OCI-LY1 (cell line): ENCODE results near the gene SPTY2D1.

Experiments used
- H2AFZ ChIP-seq: fragments of 200-600 bp; sonication (generic), shearing (Covaris generic); 2 replicates; pipeline ENCODE4 v1.6.0; 2014; ENCODE audit warnings: antibody characterized with exemption, mild to moderate bottlenecking, low read length
- H3F3A ChIP-seq: fragments of 200-600 bp; sonication (generic), shearing (Covaris generic); 2 replicates; pipeline ENCODE4 v1.6.0; 2014; ENCODE audit warnings: mild to moderate bottlenecking, antibody characterized with exemption, low read length, moderate library complexity; ENCODE audit not compliant: insufficient read depth
- H3K27ac ChIP-seq: fragments of 200-600 bp; sonication (generic); 2 replicates; pipeline ENCODE4 v1.5.1; 2014; ENCODE audit warnings: low read length, mixed run types, mild to moderate bottlenecking, low read depth; ENCODE audit not compliant: poor library complexity, severe bottlenecking
- H3K27me3 ChIP-seq: fragments of 200-600 bp; sonication (generic); 2 replicates; pipeline ENCODE4 v1.6.0; 2014; ENCODE audit warnings: antibody characterized with exemption, mild to moderate bottlenecking, low read length, moderate library complexity; ENCODE audit not compliant: insufficient read depth
- H3K36me3 ChIP-seq: fragments of 200-600 bp; sonication (generic); 2 replicates; pipeline ENCODE4 v1.6.1; 2014; ENCODE audit warnings: mild to moderate bottlenecking, antibody characterized with exemption, low read length, moderate library complexity, mixed read lengths; ENCODE audit not compliant: insufficient read depth
- H3K4me1 ChIP-seq: fragments of 200-600 bp; sonication (generic); 2 replicates; pipeline ENCODE4 v1.5.1; 2014; ENCODE audit warnings: mild to moderate bottlenecking, low read length, moderate library complexity; ENCODE audit not compliant: insufficient read depth, severe bottlenecking
- H3K4me2 ChIP-seq: fragments of 200-600 bp; sonication (generic), shearing (Covaris generic); 2 replicates; pipeline ENCODE4 v1.6.1; 2014; ENCODE audit warnings: low read length
- H3K4me3 ChIP-seq: fragments of 200-600 bp; sonication (generic); 2 replicates; pipeline ENCODE4 v1.5.1; 2014; ENCODE audit warnings: low read length, low read depth, mild to moderate bottlenecking, mixed read lengths; ENCODE audit not compliant: poor library complexity, severe bottlenecking
- H3K79me2 ChIP-seq: fragments of 200-600 bp; shearing (Covaris generic); 2 replicates; pipeline ENCODE4 v1.6.1; 2016; ENCODE audit warnings: mixed run types, low read length, mixed read lengths; ENCODE audit not compliant: insufficient read depth
- H3K9ac ChIP-seq: fragments of 200-600 bp; sonication (generic), shearing (Covaris generic); 2 replicates; pipeline ENCODE4 v1.6.1; 2014; ENCODE audit warnings: mild to moderate bottlenecking, low read length, mixed read lengths
- H3K9me2 ChIP-seq: fragments of 200-600 bp; sonication (generic), shearing (Covaris generic); 2 replicates; pipeline ENCODE4 v1.6.1; 2014; ENCODE audit warnings: low read depth, mild to moderate bottlenecking, low read length, mixed read lengths
- H3K9me3 ChIP-seq: fragments of 200-600 bp; shearing (Covaris generic); 2 replicates; pipeline ENCODE4 v1.6.1; 2014; ENCODE audit warnings: low read length, mixed read lengths
- H4K20me1 ChIP-seq: fragments of 200-600 bp; sonication (generic), shearing (Covaris generic); 2 replicates; pipeline ENCODE4 v1.6.0; 2016; ENCODE audit warnings: mild to moderate bottlenecking, low read length; ENCODE audit not compliant: insufficient read depth
- CTCF ChIP-seq: fragments of 200-600 bp; sonication (generic), shearing (Covaris generic); IDR thresholded peaks from 2 replicates; pipeline ENCODE4 v1.5.1; 2017; ENCODE audit warnings: mild to moderate bottlenecking, antibody characterized with exemption, low read length, moderate library complexity, mixed read lengths
- EZH2 ChIP-seq: fragments of 200-600 bp; sonication (generic), shearing (Covaris generic); IDR thresholded peaks from 2 replicates; pipeline ENCODE4 v1.8.0; 2017; ENCODE audit warnings: borderline replicate concordance, mixed run types, mild to moderate bottlenecking, antibody characterized with exemption, low read length, moderate library complexity, mixed read lengths

Gene SPTY2D1

GRCh38 chr11:18590571-18590970 is 43.6 kb downstream of the SPTY2D1 start:
- H2AFZ ChIP-seq = no peak overlapping the region
- no peaks in the 10 kb centered on the region for H3K79me2 ChIP-seq
- no peak overlapping the region for H3K27ac ChIP-seq
- H4K20me1 ChIP-seq = no peaks in the 10 kb centered on the region
- peaks cover 17% of the 10 kb centered on the region for H3K4me1 ChIP-seq
- H3K36me3 ChIP-seq = no peaks in the 10 kb centered on the region
- no peak overlapping the region for H3K4me3 ChIP-seq
- H3K27me3 ChIP-seq = no peaks in the 10 kb centered on the region
- H3F3A ChIP-seq = no peaks in the 10 kb centered on the region
- no peaks in the 10 kb centered on the region for H3K9me2 ChIP-seq
- H3K4me2 ChIP-seq = no peak overlapping the region
- H3K9me3 ChIP-seq = no peaks in the 10 kb centered on the region
- no peak for TF ChIP-seq EZH2
- TF ChIP-seq CTCF = no peak
- H3K9ac ChIP-seq = no peak overlapping the region

GRCh38 chr11:18588297-18589252 is 45.6 kb downstream of the SPTY2D1 start, which contains the start of gene UEVLD:
Gene UEVLD (minus strand): TSS chr11:18588734. CDS start chr11:18588654, 80 bp downstream.
- H2AFZ ChIP-seq = peak within 1 kb of the TSS; percentile 86
- no peaks in the 10 kb centered on the region for H3K79me2 ChIP-seq
- peaks cover 17% of the 10 kb centered on the region for H3K4me1 ChIP-seq
- H3K9me2 ChIP-seq = no peaks in the 10 kb centered on the region
- H3K9ac ChIP-seq = peak within 1 kb of the TSS; percentile 69
- no peak within 1 kb of the TSS for H3K27ac ChIP-seq
- no peaks in the 10 kb centered on the region for H3K9me3 ChIP-seq
- no peaks in the 10 kb centered on the region for H3F3A ChIP-seq
- H3K36me3 ChIP-seq = no peaks in the 10 kb centered on the region
- peak within 1 kb of the TSS; percentile 99 for H3K4me2 ChIP-seq
- peak within 1 kb of the TSS; percentile 77 for H3K4me3 ChIP-seq
- H3K27me3 ChIP-seq = no peaks in the 10 kb centered on the region
- H4K20me1 ChIP-seq = no peaks in the 10 kb centered on the region
- TF ChIP-seq CTCF = no peak
- no peak for TF ChIP-seq EZH2

- H3K27ac ChIP-seq = no peak overlapping the region
- H3K9me3 ChIP-seq = no peaks in the 10 kb centered on the region
- no peaks in the 10 kb centered on the region for H3K79me2 ChIP-seq
- no peaks in the 10 kb centered on the region for H3K4me1 ChIP-seq
- H3K9me2 ChIP-seq = no peaks in the 10 kb centered on the region
- TF ChIP-seq CTCF = no peak
- no peak for TF ChIP-seq EZH2
- no peaks in the 10 kb centered on the region for H3K36me3 ChIP-seq
- H3K27me3 ChIP-seq = no peaks in the 10 kb centered on the region
- no peaks in the 10 kb centered on the region for H4K20me1 ChIP-seq
- H3K4me2 ChIP-seq = no peak overlapping the region
- no peak overlapping the region for H3K4me3 ChIP-seq
- H3F3A ChIP-seq = no peaks in the 10 kb centered on the region
- no peak overlapping the region for H3K9ac ChIP-seq
- H2AFZ ChIP-seq = no peak overlapping the region
These were observed 52.3 kb downstream of the SPTY2D1 start for GRCh38 chr11:18581825-18582224.
